Kidney (tissue), 14 donors: ENCODE data around the gene PC. TPM values are rescaled to one million over a fixed set of nuclear protein-coding genes. Genes with fewer than 3 reads are reported as not detected.

ENCODE experiments used
- DNase-seq, 5 donors: peaks; one replicate each; pipeline ENCODE4 v3.0.0-alpha.2; 2013 to 2020
- FAIRE-seq: peaks from 2 replicates; lab custom pipeline; 2012; peaks lifted over from hg19 to GRCh38; lab: Jason Lieb, UNC
- H3K27ac ChIP-seq, 2 donors: one replicate each; pipeline ENCODE4 v1.7.0; 2013; ENCODE audit warnings: low read depth in 2 of 2, low read length in 2 of 2, inconsistent platforms in 1 of 2
- H3K27me3 ChIP-seq: one replicate; pipeline ENCODE4 v1.7.1; 2013; ENCODE audit warnings: low read length, inconsistent platforms; ENCODE audit not compliant: control insufficient read depth, insufficient read depth
- H3K36me3 ChIP-seq, 3 donors: one replicate each; pipeline versions ENCODE4 v1.7.0 to v1.7.1; 2013; ENCODE audit warnings: low read length in 3 of 3, control low read depth in 1 of 3, inconsistent platforms in 1 of 3; ENCODE audit not compliant: insufficient read depth in 3 of 3, control insufficient read depth in 2 of 3
- H3K4me1 ChIP-seq, 3 donors: one replicate each; pipeline versions ENCODE4 v1.7.0 to v1.7.1; 2013; ENCODE audit warnings: low read length in 3 of 3, inconsistent platforms in 1 of 3, low read depth in 1 of 3; ENCODE audit not compliant: control insufficient read depth in 2 of 3, insufficient read depth in 2 of 3
- H3K4me3 ChIP-seq, 3 donors: one replicate each; pipeline versions ENCODE4 v1.7.0 to v1.8.1; 2013; ENCODE audit warnings: low read length in 3 of 3, control low read depth in 1 of 3, inconsistent platforms in 1 of 3
- H3K9ac ChIP-seq, 3 donors: one replicate each; pipeline versions ENCODE4 v1.7.0 to v1.7.1; 2013; ENCODE audit warnings: low read length in 3 of 3, control low read depth in 1 of 3, inconsistent platforms in 1 of 3
- H3K9me3 ChIP-seq, 3 donors: one replicate each; pipeline versions ENCODE4 v1.7.0 to v1.7.1; 2013; ENCODE audit warnings: low read length in 3 of 3, control low read depth in 1 of 3, inconsistent platforms in 1 of 3; ENCODE audit not compliant: control insufficient read depth in 2 of 3, insufficient read depth in 1 of 3
- intact Hi-C: fragments of 100-400 bp; cut with DNase I; formaldehyde crosslinking; loops from one replicate; pipeline ENCODE4 v1.11.1; 2022
- polyA plus RNA-seq: library from polyadenylated mRNA; stranded (reverse); fragments of 350-450 nt; fragmentation: Illumina TruSeq; extraction: RNeasy Lipid Tissue Mini Kit (QIAGEN cat#74804); gene quantifications from one replicate; pipeline ENCODE4 v1.2.3, GENCODE V29; 2014; ENCODE audit warnings: low read depth, low replicate concordance; ENCODE audit not compliant: insufficient read depth
- total RNA-seq: library from RNA; stranded (reverse); fragmentation: NEBNext Ultra II Directional; extraction: Animal tissue kit (Norgen Biotek cat#: 25700); gene quantifications from one replicate; pipeline ENCODE4 v1.2.1, GENCODE V29; 2021
- TF ChIP-seq, protein P1 (sequence below): IDR thresholded peaks from 3 replicates; pipeline ENCODE4 v1.5.1; 2012; ENCODE audit warnings: mild to moderate bottlenecking, moderate library complexity, borderline replicate concordance; ENCODE audit not compliant: insufficient read depth; ENCODE audit errors: extremely low read depth
- donor health status: control.
- donor health status: control.
- donor health status: control.
- donor health status: control.
- donor health status: control.
- donor health status: DM: yes; HTN: yes; CAD: no.
- donor health status: Normal renal cell carcinoma (clear cell type).

The PC gene
- total and polyA plus RNA-seq, 2 donors from 2014 or later: 20.8 to 95.2 TPM

DNA sequence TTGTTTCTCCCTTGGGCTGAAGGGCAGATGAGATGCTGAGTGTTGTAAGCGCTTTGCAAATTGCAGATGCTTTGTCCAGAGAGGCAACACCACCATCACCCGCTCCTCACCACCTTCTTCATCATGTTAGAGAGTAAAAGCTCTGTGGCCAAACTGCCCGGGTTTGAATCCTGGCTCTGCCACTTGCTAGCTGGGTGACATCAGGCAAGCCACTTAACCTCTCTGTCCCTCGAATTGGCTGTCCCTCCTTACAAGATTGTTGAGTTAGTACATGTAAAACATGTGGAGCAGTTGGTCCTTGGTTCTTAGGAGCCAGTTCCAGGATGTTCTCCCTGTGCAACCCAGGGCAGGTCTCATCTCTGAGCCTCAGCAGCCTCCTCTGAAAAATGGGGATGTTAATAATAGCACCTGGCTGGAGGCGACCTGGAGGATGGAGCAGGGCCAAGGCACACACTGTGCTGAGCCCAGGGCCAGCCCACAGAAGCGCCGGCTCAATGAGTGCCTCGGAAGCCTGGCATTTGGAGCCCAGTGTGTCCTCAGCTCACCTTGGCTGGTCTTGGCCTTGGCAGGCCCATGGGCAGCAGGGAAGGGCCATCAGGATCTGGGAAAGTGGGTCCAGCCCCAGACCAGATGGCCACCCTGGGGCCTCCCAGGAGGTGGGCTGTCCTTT lies 27.5 kb upstream of the PC start:
- Histone ChIP-seq H3K4me1 (no peaks in the 10 kb centered on the region), H3K4me3 (no peak overlapping the region), H3K9me3 (no peaks in the 10 kb centered on the region), H3K27me3 (no peaks in the 10 kb centered on the region), H3K27ac (no peak overlapping the region), H3K9ac (no peak overlapping the region), H3K36me3 (no peaks in the 10 kb centered on the region)
- TF ChIP-seq, protein P1, sequence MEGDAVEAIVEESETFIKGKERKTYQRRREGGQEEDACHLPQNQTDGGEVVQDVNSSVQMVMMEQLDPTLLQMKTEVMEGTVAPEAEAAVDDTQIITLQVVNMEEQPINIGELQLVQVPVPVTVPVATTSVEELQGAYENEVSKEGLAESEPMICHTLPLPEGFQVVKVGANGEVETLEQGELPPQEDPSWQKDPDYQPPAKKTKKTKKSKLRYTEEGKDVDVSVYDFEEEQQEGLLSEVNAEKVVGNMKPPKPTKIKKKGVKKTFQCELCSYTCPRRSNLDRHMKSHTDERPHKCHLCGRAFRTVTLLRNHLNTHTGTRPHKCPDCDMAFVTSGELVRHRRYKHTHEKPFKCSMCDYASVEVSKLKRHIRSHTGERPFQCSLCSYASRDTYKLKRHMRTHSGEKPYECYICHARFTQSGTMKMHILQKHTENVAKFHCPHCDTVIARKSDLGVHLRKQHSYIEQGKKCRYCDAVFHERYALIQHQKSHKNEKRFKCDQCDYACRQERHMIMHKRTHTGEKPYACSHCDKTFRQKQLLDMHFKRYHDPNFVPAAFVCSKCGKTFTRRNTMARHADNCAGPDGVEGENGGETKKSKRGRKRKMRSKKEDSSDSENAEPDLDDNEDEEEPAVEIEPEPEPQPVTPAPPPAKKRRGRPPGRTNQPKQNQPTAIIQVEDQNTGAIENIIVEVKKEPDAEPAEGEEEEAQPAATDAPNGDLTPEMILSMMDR: no peak
- DNase-seq: no peak
- no peak for FAIRE-seq
- intact Hi-C loops: no loop called here

DNA sequence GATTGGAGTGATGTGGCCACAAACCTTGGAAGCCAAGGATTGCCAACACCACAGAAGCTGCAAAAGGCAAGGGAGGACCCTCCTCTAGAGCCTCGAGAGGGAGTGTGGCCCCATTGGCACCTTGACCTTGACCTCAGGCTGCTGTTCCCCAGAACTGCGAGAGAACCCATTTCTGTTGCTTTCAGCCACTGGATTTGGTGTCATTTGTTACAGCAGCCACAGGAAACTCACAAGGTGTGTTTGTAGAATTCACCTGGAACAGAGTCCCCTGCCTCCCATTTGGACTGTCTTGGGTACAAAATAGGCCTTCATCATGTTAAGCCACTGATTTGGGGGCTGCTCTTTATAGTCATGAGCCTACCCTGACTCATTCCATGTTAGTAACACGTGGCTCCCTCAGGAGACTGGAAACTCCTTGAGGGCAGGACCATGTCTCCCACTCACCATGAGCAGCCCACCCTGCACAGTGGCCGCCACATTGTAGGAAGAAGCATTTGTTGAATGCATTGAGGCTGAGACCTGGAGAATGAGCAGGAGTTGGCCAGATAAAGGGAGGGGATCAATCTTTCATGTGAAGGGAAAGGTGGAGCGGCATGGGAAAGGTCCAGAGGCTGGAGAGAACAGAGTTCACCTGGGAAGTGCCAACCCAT lies 25.2 kb upstream of the PC start:
- Histone ChIP-seq H3K36me3 (no peaks in the 10 kb centered on the region), H3K4me1 (no peaks in the 10 kb centered on the region), H3K4me3 (no peak overlapping the region), H3K9ac (no peak overlapping the region), H3K27ac (no peak overlapping the region), H3K9me3 (no peaks in the 10 kb centered on the region), H3K27me3 (no peaks in the 10 kb centered on the region)
- no peak for FAIRE-seq
- TF ChIP-seq, protein P1: no peak
- no peak for DNase-seq
- intact Hi-C loops: no loop called here

DNA sequence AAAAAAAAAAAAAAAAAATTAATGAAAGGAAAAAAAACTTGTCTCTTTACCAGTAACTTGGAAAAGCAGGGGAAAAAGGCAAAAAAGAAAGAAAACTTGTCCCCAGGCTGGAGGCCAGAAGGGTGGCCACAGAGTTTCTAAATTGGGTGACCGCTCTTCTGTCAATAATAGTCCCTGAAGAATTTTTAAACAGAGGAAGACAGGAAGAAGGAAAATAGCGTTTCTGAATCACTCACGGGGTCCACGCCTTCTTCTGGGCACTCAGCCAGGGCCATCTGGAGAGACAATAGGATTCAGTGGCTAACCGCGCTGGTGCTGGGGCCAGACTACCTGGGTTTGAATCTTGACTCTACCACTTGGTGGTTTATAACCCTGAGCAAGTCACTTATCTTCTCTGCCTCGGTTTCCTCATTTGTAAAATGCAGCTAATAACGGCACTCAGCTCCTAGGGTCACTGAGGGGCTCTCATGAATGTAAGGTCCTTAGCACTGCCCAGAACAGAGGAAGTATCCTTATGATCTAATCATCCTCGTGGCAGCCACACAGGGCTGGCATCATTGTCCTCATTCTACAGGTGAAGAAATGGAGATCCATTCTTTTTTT lies 23.9 kb upstream of the PC start:
- no peak for FAIRE-seq
- intact Hi-C loops: no loop called here
- TF ChIP-seq, protein P1: no peak
- peak in 4 of 5 donors; percentile 32 to 93 (median 62) for DNase-seq
- no peaks in the 10 kb centered on the region for H3K36me3 ChIP-seq
- H3K9me3 ChIP-seq: no peaks in the 10 kb centered on the region
- H3K27me3 ChIP-seq: no peaks in the 10 kb centered on the region
- H3K9ac ChIP-seq: no peak overlapping the region
- no peak overlapping the region for H3K27ac ChIP-seq
- no peak overlapping the region for H3K4me3 ChIP-seq
- H3K4me1 ChIP-seq: no peaks in the 10 kb centered on the region
